HCT116 (cell line): ENCODE measurements around the gene MPP2. TPM values are rescaled to one million over a fixed set of nuclear protein-coding genes. Genes with fewer than 3 reads are reported as not detected.

Experiments used
- ATAC-seq: fragments of 200-7000 bp; cut with Tn5 transposase; 2 replicates; pipeline ENCODE4 v1.9.1; 2020; ENCODE audit warnings: mild to moderate bottlenecking, moderate library complexity
- BruUV-seq: library from RNA; stranded (reverse); fragments of 400-500 nt; replicated peaks from 2 replicates; lab custom pipeline; 2021; lab: Mats Ljungman, UMichigan
- CTCF ChIA-PET: fragments of 300-600 bp; sonication (Branson Sonifier 250); formaldehyde crosslinking; loops from one replicate; lab custom pipeline; 2021; ENCODE audit warnings: antibody characterized with exemption; lab: Charles Lee
- POLR2A ChIA-PET: fragments of 300-600, 350-600 bp; sonication (Branson Sonifier 250); formaldehyde crosslinking; loops from one replicate; lab custom pipeline; 2021; ENCODE audit warnings: antibody characterized with exemption; lab: Charles Lee
- RAD21 ChIA-PET, 2 experiments: fragments of 300-600 bp; sonication (Branson Sonifier 250); formaldehyde crosslinking; loops; one replicate each; lab custom pipeline; 2023; ENCODE audit warnings: low total read pairs in 2 of 2; ENCODE audit not compliant: uncharacterized antibody in 2 of 2, unreplicated experiment in 2 of 2, low non-redundant PET in 1 of 2; lab: Charles Lee
- DNase-seq: peaks from one replicate; pipeline ENCODE4 v3.0.0-alpha.2; 2010; ENCODE audit warnings: low read depth, low spot score
- H2AFZ ChIP-seq: fragments of 200-600 bp; shearing (Covaris generic), sonication (generic); 2 replicates; pipeline ENCODE4 v1.6.1; 2017; ENCODE audit warnings: low read depth, mixed run types, mixed read lengths, antibody characterized with exemption, low read length; ENCODE audit not compliant: poor library complexity, severe bottlenecking
- H3K27ac ChIP-seq: 2 replicates; pipeline ENCODE4 v1.5.1; 2012; ENCODE audit warnings: low read depth, low read length
- H3K27me3 ChIP-seq: fragments of 200-600 bp; sonication (generic); 2 replicates; pipeline ENCODE4 v1.6.1; 2016; ENCODE audit warnings: mixed run types, low read length, mixed read lengths; ENCODE audit not compliant: insufficient read depth
- H3K36me3 ChIP-seq, 2 experiments: fragments of 200-500 bp in 1 of 2; fragments of 200-600 bp in 1 of 2; sonication (Bioruptor generic) in 1 of 2; sonication (generic) in 1 of 2; 2 replicates each; pipeline versions ENCODE4 v1.5.1 to v1.6.1; 2014 to 2016; ENCODE audit warnings: low read length in 2 of 2, inconsistent platforms in 1 of 2, mixed read lengths in 1 of 2, mixed run types in 1 of 2; ENCODE audit not compliant: insufficient read depth in 2 of 2, control insufficient read depth in 1 of 2
- H3K4me1 ChIP-seq, 2 experiments: fragments of 200-600 bp in 1 of 2; sonication (generic) in 1 of 2; 2 replicates each; pipeline versions ENCODE4 v1.5.1 to v1.6.1; 2012 to 2017; ENCODE audit warnings: low read length in 2 of 2, inconsistent platforms in 1 of 2, mild to moderate bottlenecking in 1 of 2, mixed read lengths in 1 of 2, mixed run types in 1 of 2, moderate library complexity in 1 of 2; ENCODE audit not compliant: insufficient read depth in 2 of 2, control insufficient read depth in 1 of 2
- H3K4me2 ChIP-seq: fragments of 200-600 bp; sonication (generic); 2 replicates; pipeline ENCODE4 v1.6.1; 2017; ENCODE audit warnings: mixed run types, low read length, mixed read lengths
- H3K4me3 ChIP-seq, 2 experiments: fragments of 200-600 bp in 1 of 2; sonication (generic) in 1 of 2; replicated peaks in 1 of 2; 2 replicates each; pipeline ENCODE4 v1.5.1; 2011 to 2016; ENCODE audit warnings: low read length in 2 of 2, control low read depth in 1 of 2, low read depth in 1 of 2, mild to moderate bottlenecking in 1 of 2, mixed read lengths in 1 of 2, mixed run types in 1 of 2
- H3K79me2 ChIP-seq: fragments of 200-600 bp; sonication (generic); 2 replicates; pipeline ENCODE4 v1.6.1; 2017; ENCODE audit warnings: mild to moderate bottlenecking, mixed run types, low read length, moderate library complexity, mixed read lengths; ENCODE audit not compliant: insufficient read depth
- H3K9ac ChIP-seq: fragments of 200-600 bp; sonication (generic); 2 replicates; pipeline ENCODE4 v1.6.1; 2016; ENCODE audit warnings: low read length, mixed read lengths
- H3K9me2 ChIP-seq: fragments of 200-600 bp; sonication (generic), shearing (Covaris generic); 2 replicates; pipeline ENCODE4 v1.6.1; 2017; ENCODE audit warnings: mixed run types, mild to moderate bottlenecking, moderate library complexity; ENCODE audit not compliant: insufficient read depth
- H3K9me3 ChIP-seq, 2 experiments: fragments of 200-500 bp in 1 of 2; fragments of 200-600 bp in 1 of 2; sonication (Bioruptor generic) in 1 of 2; sonication (generic) in 1 of 2; 2 replicates each; pipeline ENCODE4 v1.6.1; 2014 to 2017; ENCODE audit warnings: low read length in 2 of 2, mixed read lengths in 2 of 2, inconsistent platforms in 1 of 2, low read depth in 1 of 2, mild to moderate bottlenecking in 1 of 2, mixed run types in 1 of 2, moderate library complexity in 1 of 2; ENCODE audit not compliant: control insufficient read depth in 1 of 2, insufficient read depth in 1 of 2
- H4K20me1 ChIP-seq: fragments of 200-600 bp; sonication (generic), shearing (Covaris generic); 2 replicates; pipeline ENCODE4 v1.6.1; 2017; ENCODE audit warnings: mixed run types, mild to moderate bottlenecking, moderate library complexity; ENCODE audit not compliant: insufficient read depth
- CEBPB ChIP-seq: IDR thresholded peaks from 2 replicates; pipeline ENCODE4 v1.6.1; 2012; ENCODE audit warnings: low read depth
- ELF1 ChIP-seq: IDR thresholded peaks from 2 replicates; pipeline ENCODE4 v1.6.1; 2012; ENCODE audit warnings: low read depth, borderline replicate concordance
- EZH2 ChIP-seq: fragments of 200-600 bp; sonication (generic); IDR thresholded peaks from 2 replicates; pipeline ENCODE4 v1.6.1; 2017; ENCODE audit warnings: antibody characterized with exemption, mixed run types
- FOSL1 ChIP-seq: IDR thresholded peaks from 2 replicates; pipeline ENCODE4 v1.6.1; 2012; ENCODE audit warnings: low read depth
- JUND ChIP-seq: IDR thresholded peaks from 2 replicates; pipeline ENCODE4 v1.6.1; 2012
- POLR2A ChIP-seq: IDR thresholded peaks from 2 replicates; pipeline ENCODE4 v1.7.0; 2011; ENCODE audit warnings: borderline replicate concordance; ENCODE audit not compliant: insufficient read depth, insufficient read length; ENCODE audit errors: extremely low read depth
- RAD21 ChIP-seq: IDR thresholded peaks from 2 replicates; pipeline ENCODE4 v1.6.1; 2012; ENCODE audit warnings: low read depth, mild to moderate bottlenecking
- SRF ChIP-seq: IDR thresholded peaks from 2 replicates; pipeline ENCODE4 v1.6.1; 2012; ENCODE audit warnings: low read depth
- TCF7L2 ChIP-seq: IDR thresholded peaks from 2 replicates; pipeline ENCODE4 v1.7.0; 2011; ENCODE audit warnings: borderline replicate concordance, inconsistent platforms; ENCODE audit not compliant: insufficient read depth, insufficient read length; ENCODE audit errors: extremely low read depth
- YY1 ChIP-seq: IDR thresholded peaks from 2 replicates; pipeline ENCODE4 v1.6.1; 2011; ENCODE audit warnings: low read length, low read depth, moderate library complexity, mild to moderate bottlenecking; ENCODE audit not compliant: insufficient replicate concordance; ENCODE audit errors: extremely low read depth
- ZFX ChIP-seq: fragments of 450-650 bp; IDR thresholded peaks from 2 replicates; pipeline ENCODE4 v1.6.1; 2017
- intact Hi-C: fragments of 100-400 bp; cut with micrococcal nuclease; formaldehyde crosslinking; loops from 2 replicates; pipeline ENCODE4 v1.10.0; 2022
- total RNA-seq: library from RNA; stranded (reverse); gene quantifications from one replicate; pipeline ENCODE4 v1.2.1, GENCODE V29; 2021; ENCODE audit not compliant: unreplicated experiment
- TF ChIP-seq, protein P1 (sequence below), 3 experiments: fragments of 200-600 bp in 1 of 3; sonication (generic) in 1 of 3; IDR thresholded peaks in 2 of 3; conservative IDR thresholded peaks in 1 of 3; 2 replicates each; pipeline ENCODE4 v1.5.1; 2012 to 2017; ENCODE audit warnings: low read depth in 2 of 3, low read length in 2 of 3, antibody characterized with exemption in 1 of 3, borderline replicate concordance in 1 of 3, control low read depth in 1 of 3, mild to moderate bottlenecking in 1 of 3, mixed read lengths in 1 of 3, mixed run types in 1 of 3, moderate library complexity in 1 of 3; ENCODE audit not compliant: insufficient read depth in 1 of 3
- TF ChIP-seq, protein P2 (sequence below): IDR thresholded peaks from 2 replicates; pipeline ENCODE4 v1.6.1; 2012

Gene MPP2
- total RNA-seq, 1 experiment from 2014 or later, result 16.4 TPM

DNA sequence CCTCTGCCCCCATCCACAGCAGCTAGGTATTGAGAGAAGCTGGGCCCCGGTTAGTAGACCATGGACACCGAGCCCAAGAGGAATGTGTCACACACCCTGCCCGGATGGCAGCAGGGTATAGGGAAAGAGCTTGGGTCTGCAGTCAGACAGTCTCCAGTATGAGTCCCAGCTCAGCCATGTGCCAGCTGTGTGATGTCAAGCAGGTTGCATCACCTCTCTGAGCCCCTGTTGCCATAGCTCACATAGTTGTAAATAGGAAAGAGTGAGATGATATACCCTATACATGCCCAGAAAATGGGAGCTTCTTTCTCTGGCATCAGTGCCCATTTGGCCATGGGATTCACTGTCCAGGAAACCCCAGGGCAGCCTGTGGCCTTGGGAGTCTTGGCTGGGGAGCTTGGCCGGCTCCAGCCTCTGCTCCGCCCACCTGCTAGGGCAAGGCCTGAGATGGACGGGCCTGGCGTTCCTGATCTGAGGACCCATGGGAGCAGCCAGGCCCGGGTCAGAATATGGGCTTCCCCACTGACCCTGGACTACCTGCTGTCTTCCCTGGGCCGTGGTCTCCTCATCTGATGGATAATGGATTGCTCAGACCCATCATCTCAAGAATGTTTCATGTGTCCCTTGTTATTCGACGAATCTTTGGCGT lies 47.1 kb downstream of the MPP2 start:
- Histone ChIP-seq H3K27me3 (no peaks in the 10 kb centered on the region), H3K36me3 (no peaks in the 10 kb centered on the region), H3K4me1 (no peaks in the 10 kb centered on the region), H3K79me2 (no peaks in the 10 kb centered on the region), H3K9me2 (no peaks in the 10 kb centered on the region), H3K4me2 (no peak overlapping the region), H2AFZ (no peak overlapping the region), H3K4me3 (no peak overlapping the region), H3K27ac (no peak overlapping the region), H4K20me1 (no peaks in the 10 kb centered on the region), H3K9ac (no peak overlapping the region), H3K9me3 (no peaks in the 10 kb centered on the region)
- intact Hi-C loops, result no loop called here
- no peak for DNase-seq
- RAD21 ChIA-PET, result no interaction called here
- BruUV-seq, result no TSS peak
- POLR2A ChIA-PET, result interaction anchor here (0.5 kb wide), 1 partner anchor 120 kb away, joined by 3 read pairs; no protein-coding TSS in a partner anchor
- CTCF ChIA-PET, result interaction anchor here (1.2 to 1.5 kb wide), 2 partner anchors 14 to 21 kb away, joined by 4 to 7 read pairs; partner anchors contain the start of gene CD300LG
- ATAC-seq, result no peak
- TF ChIP-seq POLR2A (no peak), ZFX (no peak), RAD21 (no peak), YY1 (no peak), CEBPB (no peak), TCF7L2 (no peak), ELF1 (no peak), FOSL1 (no peak), EZH2 (no peak), SRF (no peak), JUND (no peak)
- TF ChIP-seq, protein P1, sequence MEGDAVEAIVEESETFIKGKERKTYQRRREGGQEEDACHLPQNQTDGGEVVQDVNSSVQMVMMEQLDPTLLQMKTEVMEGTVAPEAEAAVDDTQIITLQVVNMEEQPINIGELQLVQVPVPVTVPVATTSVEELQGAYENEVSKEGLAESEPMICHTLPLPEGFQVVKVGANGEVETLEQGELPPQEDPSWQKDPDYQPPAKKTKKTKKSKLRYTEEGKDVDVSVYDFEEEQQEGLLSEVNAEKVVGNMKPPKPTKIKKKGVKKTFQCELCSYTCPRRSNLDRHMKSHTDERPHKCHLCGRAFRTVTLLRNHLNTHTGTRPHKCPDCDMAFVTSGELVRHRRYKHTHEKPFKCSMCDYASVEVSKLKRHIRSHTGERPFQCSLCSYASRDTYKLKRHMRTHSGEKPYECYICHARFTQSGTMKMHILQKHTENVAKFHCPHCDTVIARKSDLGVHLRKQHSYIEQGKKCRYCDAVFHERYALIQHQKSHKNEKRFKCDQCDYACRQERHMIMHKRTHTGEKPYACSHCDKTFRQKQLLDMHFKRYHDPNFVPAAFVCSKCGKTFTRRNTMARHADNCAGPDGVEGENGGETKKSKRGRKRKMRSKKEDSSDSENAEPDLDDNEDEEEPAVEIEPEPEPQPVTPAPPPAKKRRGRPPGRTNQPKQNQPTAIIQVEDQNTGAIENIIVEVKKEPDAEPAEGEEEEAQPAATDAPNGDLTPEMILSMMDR (IDR thresholded peaks at IDR 0.05 in 2 of 3, conservative IDR thresholded peaks at IDR 0.05 in 1 of 3; ENCODE audit: borderline replicate concordance in 1 of 3, insufficient read depth in 1 of 3, low read depth in 2 of 3, low read length in 2 of 3), result no peak
- TF ChIP-seq, protein P2, sequence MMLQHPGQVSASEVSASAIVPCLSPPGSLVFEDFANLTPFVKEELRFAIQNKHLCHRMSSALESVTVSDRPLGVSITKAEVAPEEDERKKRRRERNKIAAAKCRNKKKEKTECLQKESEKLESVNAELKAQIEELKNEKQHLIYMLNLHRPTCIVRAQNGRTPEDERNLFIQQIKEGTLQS, result no peak
